GM13976 (cell line): ENCODE data around the gene TAS2R3.

Experiments
- DNase-seq: peaks from one replicate; pipeline ENCODE4 v3.0.0; 2012; ENCODE audit warnings: low spot score
- in situ Hi-C: fragments of 300-500 bp; cut with MboI; formaldehyde crosslinking; loops from one replicate; pipeline ENCODE4 v1.12.0; 2022; ENCODE audit warnings: low sequenced_read_pairs, mixed read lengths, inconsistent platforms; ENCODE audit not compliant: unreplicated experiment
- TF ChIP-seq, protein P1 (sequence below): IDR thresholded peaks from 2 replicates; pipeline ENCODE4 v1.5.1; 2012; ENCODE audit warnings: borderline replicate concordance, mild to moderate bottlenecking; ENCODE audit not compliant: insufficient read depth; ENCODE audit errors: extremely low read depth, missing control alignments, control extremely low read depth

TAS2R3 gene

DNA sequence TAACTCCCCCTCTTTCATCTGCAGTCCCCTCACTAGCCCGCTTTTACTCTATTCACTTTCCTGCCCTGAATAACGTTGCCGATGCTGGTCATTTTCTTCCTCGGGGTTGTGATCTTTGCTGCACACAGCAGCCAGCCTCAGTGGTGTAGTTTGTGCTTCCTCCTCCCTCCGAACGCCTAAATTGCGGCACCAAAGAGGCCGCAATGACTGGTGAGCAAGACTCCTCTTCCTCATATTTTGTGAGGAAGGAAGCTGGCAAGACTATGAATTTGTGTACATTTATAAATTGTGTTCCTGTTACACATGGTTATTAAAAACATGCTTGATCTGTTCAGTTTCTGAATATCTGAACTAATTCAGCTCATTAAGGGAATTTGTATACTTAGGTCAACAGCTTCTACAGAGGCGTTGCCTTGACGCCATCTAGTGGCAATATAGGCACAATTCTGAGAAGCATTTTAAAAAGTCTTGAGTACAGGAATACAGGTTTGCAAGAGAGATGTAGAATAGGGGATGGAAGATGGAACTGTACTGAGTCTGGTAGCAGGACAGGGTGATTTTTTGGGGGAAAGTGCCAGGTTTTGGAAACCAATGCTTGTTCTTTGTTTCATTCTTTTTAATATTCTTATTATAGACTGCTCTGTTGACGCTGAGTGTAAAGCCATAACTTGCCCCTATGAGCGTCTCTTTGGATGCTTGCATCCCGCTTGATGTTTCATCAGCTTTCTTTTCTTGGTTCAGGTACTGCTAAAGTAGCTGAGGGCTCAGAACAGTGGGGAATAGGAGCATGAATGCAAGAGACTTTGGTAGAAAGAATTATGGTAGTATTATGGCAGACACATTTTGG is 22.0 kb downstream of the TAS2R3 start:
- in situ Hi-C loops = no loop called here
- TF ChIP-seq, protein P1, sequence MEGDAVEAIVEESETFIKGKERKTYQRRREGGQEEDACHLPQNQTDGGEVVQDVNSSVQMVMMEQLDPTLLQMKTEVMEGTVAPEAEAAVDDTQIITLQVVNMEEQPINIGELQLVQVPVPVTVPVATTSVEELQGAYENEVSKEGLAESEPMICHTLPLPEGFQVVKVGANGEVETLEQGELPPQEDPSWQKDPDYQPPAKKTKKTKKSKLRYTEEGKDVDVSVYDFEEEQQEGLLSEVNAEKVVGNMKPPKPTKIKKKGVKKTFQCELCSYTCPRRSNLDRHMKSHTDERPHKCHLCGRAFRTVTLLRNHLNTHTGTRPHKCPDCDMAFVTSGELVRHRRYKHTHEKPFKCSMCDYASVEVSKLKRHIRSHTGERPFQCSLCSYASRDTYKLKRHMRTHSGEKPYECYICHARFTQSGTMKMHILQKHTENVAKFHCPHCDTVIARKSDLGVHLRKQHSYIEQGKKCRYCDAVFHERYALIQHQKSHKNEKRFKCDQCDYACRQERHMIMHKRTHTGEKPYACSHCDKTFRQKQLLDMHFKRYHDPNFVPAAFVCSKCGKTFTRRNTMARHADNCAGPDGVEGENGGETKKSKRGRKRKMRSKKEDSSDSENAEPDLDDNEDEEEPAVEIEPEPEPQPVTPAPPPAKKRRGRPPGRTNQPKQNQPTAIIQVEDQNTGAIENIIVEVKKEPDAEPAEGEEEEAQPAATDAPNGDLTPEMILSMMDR = peak; percentile 62
- peak; percentile 75 for DNase-seq

DNA sequence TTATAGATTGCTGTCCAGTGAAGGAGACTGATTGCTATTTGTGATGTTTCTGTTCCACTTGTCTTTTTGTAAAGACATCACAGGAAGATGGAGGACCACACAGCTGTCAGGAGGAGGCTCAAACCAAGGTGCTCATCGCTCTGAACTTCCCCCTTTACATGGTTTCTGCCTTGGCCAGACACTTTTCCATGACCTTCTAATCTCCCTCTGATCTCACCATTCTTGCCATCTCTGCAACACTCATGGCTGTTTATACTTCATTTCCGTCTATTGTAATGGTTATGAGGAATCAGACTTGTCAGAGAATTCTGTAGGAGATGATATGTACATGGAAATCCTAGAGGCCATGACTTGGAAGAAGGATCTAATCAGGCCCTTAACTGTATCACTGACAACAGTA is 24.4 kb downstream of the TAS2R3 start:
- DNase-seq = no peak
- TF ChIP-seq, protein P1 = no peak
- in situ Hi-C loops = no loop called here

DNA sequence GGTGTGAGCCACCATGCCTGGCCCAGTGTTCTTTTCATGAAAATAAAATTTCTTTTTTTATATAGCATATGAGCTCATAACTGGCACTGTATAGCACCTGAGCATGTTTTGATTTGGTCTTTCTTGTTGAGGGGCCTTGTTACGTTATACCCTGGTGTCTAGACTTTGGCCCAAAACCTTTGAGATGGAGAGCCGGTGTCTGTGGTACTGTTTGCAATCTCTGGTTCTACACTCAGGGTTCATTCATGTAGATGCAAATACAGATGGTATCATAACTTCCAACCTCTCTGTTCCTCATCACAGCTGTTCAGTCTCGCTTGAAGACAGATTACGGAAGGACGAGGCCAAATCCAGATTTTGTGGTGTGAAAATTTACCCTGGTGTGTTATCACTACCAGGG is 26.0 kb downstream of the TAS2R3 start, which contains the start of gene TAS2R5:
Gene TAS2R5, plus strand, starts transcription at position 301 of the 400 bp plus-strand sequence. CDS start 145 bp downstream, outside the sequence.
- no peak for DNase-seq
- in situ Hi-C loops = no loop called here
- TF ChIP-seq, protein P1 = no peak

DNA sequence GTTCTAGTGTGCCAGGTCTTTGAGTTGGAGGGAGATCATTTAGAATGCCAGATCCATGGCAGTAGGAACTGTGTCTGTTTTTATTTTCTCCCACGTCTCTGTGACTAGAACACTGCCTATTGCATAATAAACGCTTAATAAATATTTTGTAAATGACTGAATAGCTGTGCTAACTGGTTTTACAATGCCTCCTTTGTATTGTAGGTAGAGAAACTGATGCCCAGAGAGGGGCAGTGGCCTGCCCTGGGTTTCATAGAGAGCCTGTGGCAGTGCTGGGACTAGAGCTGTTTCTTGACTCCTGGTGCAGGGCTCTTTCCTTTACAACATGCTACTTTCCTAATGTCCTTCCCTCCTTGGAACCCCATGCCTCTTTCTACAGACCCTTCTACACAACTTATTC is 28.6 kb downstream of the TAS2R3 start:
- TF ChIP-seq, protein P1 = no peak
- no peak for DNase-seq
- in situ Hi-C loops = no loop called here
